SJCRH30 (cell line): ENCODE data around the gene TPM4. TPM values are rescaled to one million over a fixed set of nuclear protein-coding genes. Genes with fewer than 3 reads are reported as not detected.
"Not testable (repeated sequence)": the region's sequence is repeated elsewhere in the genome, so short reads cannot be mapped to it uniquely, and the experiment has no call there.

Experiments
- DNase-seq, 2 experiments: peaks; one replicate each; pipeline ENCODE4 v3.0.0-alpha.2; 2015 to 2020
- H3K27ac ChIP-seq: fragments of 250-450 bp; sonication (Bioruptor Pico); 2 replicates; pipeline ENCODE4 v1.5.1; 2020; ENCODE audit warnings: mild to moderate bottlenecking, moderate library complexity
- H3K27me3 ChIP-seq: fragments of 250-450 bp; sonication (Bioruptor Pico); 2 replicates; pipeline ENCODE4 v1.5.1; 2020; ENCODE audit warnings: mild to moderate bottlenecking, moderate library complexity
- H3K36me3 ChIP-seq: fragments of 250-450 bp; sonication (Bioruptor Pico); 2 replicates; pipeline ENCODE4 v1.5.1; 2020; ENCODE audit warnings: mild to moderate bottlenecking, moderate library complexity
- H3K4me1 ChIP-seq: fragments of 250-450 bp; sonication (Bioruptor Pico); 2 replicates; pipeline ENCODE4 v1.5.1; 2020; ENCODE audit warnings: mild to moderate bottlenecking, moderate library complexity
- H3K4me3 ChIP-seq: fragments of 250-450 bp; sonication (Bioruptor Pico); 2 replicates; pipeline ENCODE4 v1.5.1; 2020; ENCODE audit warnings: mild to moderate bottlenecking, moderate library complexity
- H3K9me3 ChIP-seq: fragments of 250-450 bp; sonication (Bioruptor Pico); replicated peaks from 2 replicates; pipeline ENCODE4 v1.5.1; 2020; ENCODE audit warnings: mild to moderate bottlenecking, moderate library complexity
- total RNA-seq: library from RNA; depleted of rRNA; stranded (reverse); fragments of >200 nt; shearing (Covaris generic); gene quantifications from 2 replicates; pipeline ENCODE4 v1.2.3, GENCODE V29; 2014

The TPM4 gene
- total RNA-seq, 1 experiment from 2014 or later, result 419 TPM

DNA sequence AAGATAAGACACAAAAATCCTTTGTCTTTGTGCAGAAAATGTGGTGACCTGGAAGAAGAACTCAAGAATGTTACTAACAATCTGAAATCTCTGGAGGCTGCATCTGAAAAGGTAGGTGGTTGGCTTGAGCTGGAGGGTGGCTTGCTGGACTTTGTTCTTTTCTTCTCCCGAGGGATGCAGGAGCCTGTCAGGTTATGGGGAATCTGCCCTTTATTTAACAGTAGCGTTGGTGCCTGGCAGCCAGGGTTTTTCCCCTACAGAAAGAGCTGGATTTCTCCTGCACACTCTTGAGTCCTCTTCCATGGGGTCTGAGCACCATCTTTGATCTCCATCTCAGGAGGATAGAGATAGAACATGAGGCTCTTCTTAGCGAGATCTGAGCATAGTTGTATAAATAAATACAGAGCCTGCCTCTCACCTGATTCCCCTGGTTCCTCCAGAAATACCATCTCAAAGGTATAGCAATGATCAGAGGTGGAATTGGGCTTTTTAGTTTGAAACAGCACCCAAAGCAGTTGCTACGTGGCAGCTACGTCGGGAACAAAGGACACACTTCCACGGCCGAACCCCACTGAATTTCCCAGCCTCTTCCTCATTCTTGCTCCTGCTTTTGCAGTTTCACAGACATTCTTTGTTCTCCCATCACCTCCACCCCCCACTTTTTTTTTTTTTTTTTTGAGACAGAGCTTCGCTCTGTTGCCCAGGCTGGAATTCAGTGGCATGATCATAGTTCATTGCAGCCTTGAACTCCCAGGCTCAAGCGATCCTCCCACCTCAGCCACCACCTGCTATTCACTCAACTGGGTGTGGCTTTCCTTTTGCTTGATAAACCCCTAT is 12.9 kb downstream of the TPM4 start:
- no peaks in the 10 kb centered on the region for H3K27me3 ChIP-seq
- H3K27ac ChIP-seq, result no peak overlapping the region
- H3K4me3 ChIP-seq, result no peak overlapping the region
- no peak for DNase-seq
- H3K36me3 ChIP-seq, result peaks cover 97% of the 10 kb centered on the region
- no peaks in the 10 kb centered on the region for H3K9me3 ChIP-seq
- H3K4me1 ChIP-seq, result peaks cover 20% of the 10 kb centered on the region

DNA sequence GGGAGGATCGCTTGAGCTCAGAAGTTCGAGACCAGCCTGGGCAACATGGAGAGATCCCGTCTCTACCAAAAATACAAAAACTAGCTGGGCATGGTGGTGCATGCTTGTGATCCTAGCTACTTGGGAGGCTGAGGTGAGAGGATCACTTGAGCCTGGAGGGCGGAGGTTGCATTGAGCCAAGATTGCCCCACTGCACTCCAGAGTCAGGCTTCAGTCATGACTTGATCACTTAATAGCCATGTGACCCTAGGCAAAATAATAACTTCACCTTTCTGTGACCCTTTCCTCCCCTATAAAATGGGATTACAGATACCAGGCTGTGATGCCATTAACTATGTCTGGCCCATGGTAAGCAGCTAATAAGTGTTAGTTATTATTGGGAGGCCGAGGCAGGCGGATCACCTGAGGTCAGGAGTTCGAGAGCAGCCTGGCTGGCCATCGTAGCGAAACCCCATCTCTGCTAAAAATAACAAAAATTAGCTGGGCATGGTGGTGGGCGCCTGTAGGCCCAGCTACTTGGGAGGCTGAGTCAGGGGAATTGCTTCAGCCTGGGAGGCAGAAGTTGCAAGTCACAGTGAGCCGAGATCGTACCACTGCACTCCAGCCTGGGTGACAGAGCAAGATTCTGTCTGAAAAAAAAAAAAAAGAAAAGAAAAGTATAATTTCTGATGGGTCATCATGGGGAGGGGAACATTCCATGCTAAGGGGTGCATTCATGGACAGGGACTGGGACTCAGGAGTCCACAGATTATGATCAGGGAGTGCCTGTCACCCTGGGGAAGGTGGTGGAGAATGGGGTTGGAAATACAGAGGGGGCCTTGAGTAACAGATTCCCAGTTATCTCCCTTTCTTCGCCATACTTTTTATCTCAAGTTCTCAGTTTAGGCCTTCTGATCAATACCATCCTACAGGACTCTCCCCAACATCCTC is 15.5 kb downstream of the TPM4 start:
- peaks cover 95% of the 10 kb centered on the region for H3K36me3 ChIP-seq

DNA sequence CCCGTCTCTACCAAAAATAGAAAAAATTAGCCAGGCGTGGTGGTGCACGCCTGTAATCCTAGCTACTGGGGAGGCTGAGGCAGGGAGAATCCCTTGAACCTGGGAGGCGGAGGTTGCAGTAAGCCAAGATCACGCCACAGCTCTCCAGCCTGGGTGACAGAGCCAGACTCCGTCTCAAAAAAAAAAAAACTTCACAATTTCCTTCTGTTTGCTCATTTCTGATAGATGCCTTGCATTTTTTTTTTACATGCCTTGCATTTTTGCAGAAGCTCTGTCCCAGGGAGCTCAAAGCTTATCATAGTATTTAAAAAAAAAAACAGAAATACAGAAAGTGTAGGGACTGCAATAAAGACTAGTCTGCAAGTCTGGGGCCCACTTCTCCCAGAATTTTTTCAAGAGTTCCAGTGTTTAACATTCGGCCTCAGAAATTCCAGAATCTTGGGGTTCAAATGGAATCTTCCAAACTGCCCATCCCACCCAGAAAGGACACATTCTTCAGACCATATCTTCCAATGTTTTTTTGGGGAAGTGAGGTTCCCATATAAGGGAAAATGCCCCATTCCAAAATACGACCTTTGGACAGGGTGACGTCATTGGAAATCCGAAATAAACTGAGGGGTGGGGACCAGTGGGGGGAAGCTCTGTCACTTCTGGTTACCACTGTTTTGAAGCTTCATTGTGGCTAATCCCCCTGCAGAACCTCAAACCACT is 18.2 kb downstream of the TPM4 start:
- Histone ChIP-seq H3K4me3 (no peak overlapping the region), H3K27ac (no peak overlapping the region), H3K36me3 (peaks cover 94% of the 10 kb centered on the region), H3K4me1 (no peaks in the 10 kb centered on the region), H3K27me3 (no peaks in the 10 kb centered on the region), H3K9me3 (no peaks in the 10 kb centered on the region)
- DNase-seq, result no peak

More for the DNA sequence above, 15.5 kb downstream of the TPM4 start:
- Histone ChIP-seq H3K9me3 (no peaks in the 10 kb centered on the region), H3K4me1 (peaks cover 20% of the 10 kb centered on the region), H3K4me3 (no peak overlapping the region), H3K27ac (no peak overlapping the region), H3K27me3 (no peaks in the 10 kb centered on the region)
- DNase-seq, result no peak

- H3K27ac ChIP-seq, result no peak overlapping the region
- no peak for DNase-seq
- no peak overlapping the region for H3K4me3 ChIP-seq
- no peaks in the 10 kb centered on the region for H3K4me1 ChIP-seq
- H3K36me3 ChIP-seq, result peaks cover 94% of the 10 kb centered on the region
- no peaks in the 10 kb centered on the region for H3K9me3 ChIP-seq
- H3K27me3 ChIP-seq, result no peaks in the 10 kb centered on the region
Observed at GRCh38 chr19:16095071-16095571, 18.8 kb downstream of the TPM4 start.

- Histone ChIP-seq H3K9me3 (no peaks in the 10 kb centered on the region), H3K27me3 (no peaks in the 10 kb centered on the region), H3K27ac (no peak overlapping the region), H3K4me1 (no peaks in the 10 kb centered on the region), H3K4me3 (no peak overlapping the region), H3K36me3 (peaks cover 94% of the 10 kb centered on the region)
- no peak for DNase-seq
Observed at GRCh38 chr19:16096280-16096855, 20.1 kb downstream of the TPM4 start.

- no peak overlapping the region for H3K4me3 ChIP-seq
- DNase-seq, result no peak
- H3K27ac ChIP-seq, result no peak overlapping the region
- peaks cover 94% of the 10 kb centered on the region for H3K36me3 ChIP-seq
- no peaks in the 10 kb centered on the region for H3K4me1 ChIP-seq
- H3K27me3 ChIP-seq, result no peaks in the 10 kb centered on the region
- H3K9me3 ChIP-seq, result no peaks in the 10 kb centered on the region
Observed at GRCh38 chr19:16098416-16098768, 22.1 kb downstream of the TPM4 start.

- Histone ChIP-seq H3K4me3 (no peak overlapping the region), H3K27ac (no peak overlapping the region), H3K36me3 (peaks cover 92% of the 10 kb centered on the region), H3K27me3 (no peaks in the 10 kb centered on the region), H3K9me3 (no peaks in the 10 kb centered on the region), H3K4me1 (no peaks in the 10 kb centered on the region)
- DNase-seq, result no peak
Observed at GRCh38 chr19:16098821-16099220, 22.5 kb downstream of the TPM4 start.

DNA sequence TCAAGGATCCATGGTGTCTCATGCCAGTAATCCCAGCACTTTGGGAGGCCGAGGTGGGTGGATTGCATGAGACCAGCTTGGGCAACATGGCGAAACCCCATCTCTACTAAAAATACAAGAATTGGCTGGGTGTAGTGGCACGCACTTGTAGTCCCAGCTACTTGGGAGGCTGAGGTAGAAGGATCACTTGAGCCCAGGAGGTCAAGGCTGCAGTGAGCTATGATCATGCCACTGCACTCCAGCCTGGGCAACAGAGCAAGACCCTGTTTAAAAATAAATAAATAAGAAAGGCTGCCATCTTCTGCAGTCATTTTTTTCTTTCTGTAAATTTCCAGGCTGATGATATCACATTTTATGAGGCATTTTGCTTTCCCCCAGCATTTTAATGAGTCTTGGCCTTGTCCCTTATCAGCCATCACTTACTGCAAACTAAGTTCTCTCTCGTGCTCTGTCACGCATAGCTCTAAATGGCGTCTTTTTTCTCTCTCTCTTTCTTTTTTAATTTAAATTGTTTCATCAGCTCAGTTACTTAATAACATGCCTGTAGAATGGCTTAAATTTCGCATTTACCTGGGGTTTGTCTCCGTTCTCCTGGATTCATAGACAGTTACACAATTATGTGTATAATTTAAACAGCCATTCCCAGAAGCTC is 23.1 kb downstream of the TPM4 start:
- H3K36me3 ChIP-seq, result peaks cover 86% of the 10 kb centered on the region
- H3K27ac ChIP-seq, H3K27me3 ChIP-seq, H3K4me1 ChIP-seq, DNase-seq, H3K4me3 ChIP-seq, H3K9me3 ChIP-seq: not testable (repeated sequence)

DNA sequence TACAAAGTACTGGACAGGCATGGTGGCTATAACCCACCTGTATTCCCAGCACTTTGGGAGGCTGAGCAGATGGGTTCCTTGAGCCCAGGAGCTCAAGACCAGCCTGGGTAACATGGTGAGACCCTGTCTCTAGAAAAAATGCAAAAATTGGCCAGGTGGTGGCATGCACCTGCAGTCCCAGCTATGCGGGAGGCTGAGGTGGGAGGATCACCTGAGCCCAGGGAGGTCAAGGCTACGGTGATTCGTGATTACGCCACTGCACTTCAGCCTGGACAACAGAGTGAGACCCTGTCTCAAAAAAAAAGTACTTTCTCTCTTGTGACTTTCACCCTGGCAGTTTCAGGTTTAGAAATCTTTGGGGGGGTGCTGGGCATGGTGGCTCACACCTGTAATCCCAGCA is 24.2 kb downstream of the TPM4 start:
- no peak for DNase-seq
- no peaks in the 10 kb centered on the region for H3K27me3 ChIP-seq
- no peaks in the 10 kb centered on the region for H3K9me3 ChIP-seq
- H3K36me3 ChIP-seq, result peaks cover 75% of the 10 kb centered on the region
- H3K27ac ChIP-seq, result no peak overlapping the region
- no peak overlapping the region for H3K4me3 ChIP-seq
- H3K4me1 ChIP-seq, result no peaks in the 10 kb centered on the region

GRCh38 chr19:16104722-16105121 is 28.4 kb downstream of the TPM4 start:
- Histone ChIP-seq H3K27me3 (no peaks in the 10 kb centered on the region), H3K4me3 (no peak overlapping the region), H3K4me1 (no peaks in the 10 kb centered on the region), H3K9me3 (no peaks in the 10 kb centered on the region), H3K27ac (no peak overlapping the region), H3K36me3 (peaks cover 37% of the 10 kb centered on the region)
- no peak for DNase-seq

DNA sequence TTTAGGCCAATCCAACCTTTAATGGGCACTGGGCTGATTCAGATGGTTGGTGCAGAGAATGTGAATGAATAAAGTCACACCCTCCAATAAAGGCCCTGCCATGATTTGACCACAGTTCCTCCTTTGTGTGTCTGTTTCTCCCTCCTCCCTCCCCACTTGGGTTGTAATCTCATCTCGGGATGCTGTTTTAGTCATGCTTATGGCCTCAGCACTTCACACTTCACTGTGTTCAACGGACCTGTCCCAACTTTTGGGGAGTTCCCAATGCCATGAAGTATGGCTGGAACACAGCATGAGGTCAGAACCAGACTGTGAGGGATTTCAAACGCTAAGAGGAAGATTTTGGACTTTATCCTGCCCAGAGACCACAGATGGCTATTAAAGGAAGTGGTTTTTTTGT is 29.8 kb downstream of the TPM4 start:
- H3K27ac ChIP-seq, result no peak overlapping the region
- no peaks in the 10 kb centered on the region for H3K9me3 ChIP-seq
- peak in 1 of 2 experiments; percentile 39 for DNase-seq
- peaks cover 23% of the 10 kb centered on the region for H3K36me3 ChIP-seq
- H3K4me1 ChIP-seq, result no peaks in the 10 kb centered on the region
- H3K4me3 ChIP-seq, result no peak overlapping the region
- no peaks in the 10 kb centered on the region for H3K27me3 ChIP-seq

DNA sequence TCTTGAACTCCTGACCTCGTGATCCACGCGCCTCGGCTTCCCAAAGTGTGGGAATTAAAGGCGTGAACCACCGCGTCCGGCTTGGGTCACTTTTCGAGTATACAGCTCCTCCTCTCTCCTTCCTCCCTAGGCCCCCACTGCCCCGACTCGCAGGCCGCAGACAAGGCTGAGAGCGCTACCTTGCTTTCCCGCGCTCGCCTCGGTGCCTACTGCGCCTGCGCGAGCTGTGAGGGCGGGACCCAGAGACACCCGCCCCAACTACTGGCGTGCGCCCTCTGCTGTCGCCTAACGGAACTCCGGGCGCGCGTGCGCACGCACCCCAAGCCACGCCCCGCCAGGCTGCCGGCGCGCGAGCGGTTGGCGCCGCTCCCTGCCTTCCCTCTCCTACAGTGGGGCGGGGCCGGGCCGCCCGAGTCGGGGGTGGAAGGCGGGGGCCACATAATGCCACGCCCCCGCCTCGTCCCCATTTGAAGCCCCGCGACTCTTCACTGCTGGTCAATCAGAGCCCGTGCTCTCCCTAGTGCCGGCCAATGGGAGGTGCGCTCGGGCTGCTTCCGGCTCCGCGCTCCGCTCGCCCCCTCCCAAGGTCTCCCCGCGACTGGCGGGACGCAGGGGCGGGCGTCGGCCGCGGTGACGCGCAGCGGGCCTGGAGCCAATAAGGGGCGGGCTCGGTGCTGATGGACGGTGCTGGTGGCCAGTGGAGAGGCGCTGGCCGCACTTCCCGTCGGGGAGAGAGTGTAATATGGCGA is 35.0 kb downstream of the TPM4 start, which contains the start of gene RAB8A:
Gene RAB8A, plus strand, starts transcription at position 730 of the 749 bp plus-strand sequence. Its CDS starts 13 bp downstream, at position 743.
- Histone ChIP-seq H3K36me3 (no peaks in the 10 kb centered on the region), H3K27me3 (no peaks in the 10 kb centered on the region), H3K4me3 (peak within 1 kb of the TSS; percentile 82), H3K27ac (peak within 1 kb of the TSS; percentile 55), H3K4me1 (peaks cover 9% of the 10 kb centered on the region), H3K9me3 (no peaks in the 10 kb centered on the region)
- DNase-seq, result peak; percentile 100
